Femur (tissue), 1 donor: ENCODE results near the gene SRGAP2C.
"Not testable (repeated sequence)": the region's sequence is repeated elsewhere in the genome, so short reads cannot be mapped to it uniquely, and the experiment has no call there.

Source experiments
- DNase-seq: peaks from one replicate; pipeline ENCODE4 v3.0.0-alpha.2; 2017

Gene SRGAP2C

GRCh38 chr1:121344355-121344754 is 159.6 kb downstream of the SRGAP2C start:
- DNase-seq: not testable (repeated sequence)

GRCh38 chr1:121346654-121347053 is 161.9 kb downstream of the SRGAP2C start:
- not testable (repeated sequence) for DNase-seq

GRCh38 chr1:121347476-121347875 is 162.7 kb downstream of the SRGAP2C start:
- not testable (repeated sequence) for DNase-seq

GRCh38 chr1:121348115-121348514 is 163.3 kb downstream of the SRGAP2C start:
- DNase-seq: not testable (repeated sequence)

- not testable (repeated sequence) for DNase-seq
These were observed 164.7 kb downstream of the SRGAP2C start for GRCh38 chr1:121349332-121349967.

- DNase-seq: not testable (repeated sequence)
These were observed 171.1 kb downstream of the SRGAP2C start for GRCh38 chr1:121355711-121356420.

GRCh38 chr1:121356819-121357218 is 172.0 kb downstream of the SRGAP2C start:
- DNase-seq: not testable (repeated sequence)

GRCh38 chr1:121360531-121360930 is 175.8 kb downstream of the SRGAP2C start:
- not testable (repeated sequence) for DNase-seq

GRCh38 chr1:121361451-121362233 is 176.9 kb downstream of the SRGAP2C start:
- not testable (repeated sequence) for DNase-seq

- not testable (repeated sequence) for DNase-seq
These were observed 177.6 kb downstream of the SRGAP2C start for GRCh38 chr1:121362234-121362883.

GRCh38 chr1:121365316-121365715 is 180.5 kb downstream of the SRGAP2C start:
- not testable (repeated sequence) for DNase-seq

- not testable (repeated sequence) for DNase-seq
These were observed 180.9 kb downstream of the SRGAP2C start for GRCh38 chr1:121365723-121366122.

- DNase-seq: not testable (repeated sequence)
These were observed 181.4 kb downstream of the SRGAP2C start for GRCh38 chr1:121366171-121366570.

GRCh38 chr1:121368910-121369309 is 184.1 kb downstream of the SRGAP2C start:
- not testable (repeated sequence) for DNase-seq

GRCh38 chr1:121369959-121370358 is 185.2 kb downstream of the SRGAP2C start:
- DNase-seq: not testable (repeated sequence)

- DNase-seq: not testable (repeated sequence)
These were observed 190.1 kb downstream of the SRGAP2C start for GRCh38 chr1:121374851-121375367.

GRCh38 chr1:121376986-121377385 is 192.2 kb downstream of the SRGAP2C start:
- DNase-seq: not testable (repeated sequence)

GRCh38 chr1:121378757-121379156 is 194.0 kb downstream of the SRGAP2C start:
- not testable (repeated sequence) for DNase-seq

GRCh38 chr1:121384754-121385153 is 200.0 kb downstream of the SRGAP2C start:
- DNase-seq: peak; percentile 17

- not testable (repeated sequence) for DNase-seq
These were observed 200.4 kb downstream of the SRGAP2C start for GRCh38 chr1:121385162-121385561.

- DNase-seq: not testable (repeated sequence)
These were observed 201.0 kb downstream of the SRGAP2C start for GRCh38 chr1:121385563-121386288.
